ENCODE data around the gene KCNIP1.

DNA sequence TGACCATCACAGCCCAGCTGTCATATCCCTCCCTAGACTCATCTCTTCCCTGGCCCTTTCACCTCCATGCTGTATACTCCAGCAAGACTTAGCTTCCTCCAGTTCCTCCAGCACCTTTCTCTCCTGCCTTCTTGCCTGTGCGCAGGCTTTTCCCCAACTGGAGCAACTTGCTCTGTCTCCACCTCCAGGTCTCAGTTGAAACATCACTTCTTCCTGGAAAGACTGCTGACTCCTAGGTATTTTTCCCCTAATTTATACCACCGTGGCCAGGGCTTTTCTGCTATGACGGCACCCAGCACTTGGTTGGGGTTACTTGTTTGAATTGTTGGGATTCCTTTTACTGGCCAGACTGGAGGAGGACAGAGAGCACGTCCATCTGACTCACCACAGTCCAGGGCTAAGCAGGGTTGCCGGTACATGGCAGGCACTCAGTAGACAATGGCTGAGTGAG, 67.5 kb downstream of the KCNIP1 start:
- TF ChIP-seq EZH2 (IDR thresholded peaks at IDR 0.05; ENCODE audit: low read length, unreplicated experiment) (no peak), EZH2phosphoT487 (IDR thresholded peaks at IDR 0.05; ENCODE audit: borderline replicate concordance, low read length) (no peak)
- TF ChIP-seq, protein P1, sequence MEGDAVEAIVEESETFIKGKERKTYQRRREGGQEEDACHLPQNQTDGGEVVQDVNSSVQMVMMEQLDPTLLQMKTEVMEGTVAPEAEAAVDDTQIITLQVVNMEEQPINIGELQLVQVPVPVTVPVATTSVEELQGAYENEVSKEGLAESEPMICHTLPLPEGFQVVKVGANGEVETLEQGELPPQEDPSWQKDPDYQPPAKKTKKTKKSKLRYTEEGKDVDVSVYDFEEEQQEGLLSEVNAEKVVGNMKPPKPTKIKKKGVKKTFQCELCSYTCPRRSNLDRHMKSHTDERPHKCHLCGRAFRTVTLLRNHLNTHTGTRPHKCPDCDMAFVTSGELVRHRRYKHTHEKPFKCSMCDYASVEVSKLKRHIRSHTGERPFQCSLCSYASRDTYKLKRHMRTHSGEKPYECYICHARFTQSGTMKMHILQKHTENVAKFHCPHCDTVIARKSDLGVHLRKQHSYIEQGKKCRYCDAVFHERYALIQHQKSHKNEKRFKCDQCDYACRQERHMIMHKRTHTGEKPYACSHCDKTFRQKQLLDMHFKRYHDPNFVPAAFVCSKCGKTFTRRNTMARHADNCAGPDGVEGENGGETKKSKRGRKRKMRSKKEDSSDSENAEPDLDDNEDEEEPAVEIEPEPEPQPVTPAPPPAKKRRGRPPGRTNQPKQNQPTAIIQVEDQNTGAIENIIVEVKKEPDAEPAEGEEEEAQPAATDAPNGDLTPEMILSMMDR (conservative IDR thresholded peaks at IDR 0.05; ENCODE audit: low read depth, low read length): no peak

All from PC-3 (cell line).